CD4-positive, alpha-beta T cell (primary cell): ENCODE measurements around the gene SLIT1. TPM values are rescaled to one million over a fixed set of nuclear protein-coding genes. Genes with fewer than 3 reads are reported as not detected.

Source experiments
- ATAC-seq: fragments of 200-7000 bp; cut with Tn5 transposase; one replicate; pipeline ENCODE4 v1.10.0; 2022; ENCODE audit warnings: mild to moderate bottlenecking; ENCODE audit not compliant: poor library complexity
- CTCF ChIA-PET: fragments of 350-600 bp; sonication (Branson Sonifier 250); formaldehyde crosslinking; loops from one replicate; lab custom pipeline; 2021; ENCODE audit warnings: antibody characterized with exemption, inconsistent platforms; lab: Charles Lee
- POLR2A ChIA-PET: fragments of 350-600 bp; sonication (Branson Sonifier 250); formaldehyde crosslinking; loops from one replicate; lab custom pipeline; 2021; ENCODE audit warnings: antibody characterized with exemption, inconsistent platforms; lab: Charles Lee
- DNase-seq, 14 experiments: peaks; one replicate each; pipeline ENCODE4 v3.0.0-alpha.2; 2013 to 2020; ENCODE audit warnings: mixed read lengths in 2 of 14
- H3K27ac ChIP-seq, 2 donors: one replicate each; pipeline versions ENCODE4 v1.5.1 to v1.7.0; 2013; ENCODE audit warnings: low read length in 2 of 2, low read depth in 1 of 2, mild to moderate bottlenecking in 1 of 2
- H3K27me3 ChIP-seq, 2 experiments: 1 replicate in 1 of 2; 2 replicates in 1 of 2; pipeline versions ENCODE4 v1.6.1 to v1.7.0; 2013; ENCODE audit warnings: low read length in 2 of 2, control low read depth in 1 of 2, mild to moderate bottlenecking in 1 of 2, moderate library complexity in 1 of 2; ENCODE audit not compliant: insufficient read depth in 2 of 2, control insufficient read depth in 1 of 2
- H3K36me3 ChIP-seq: one replicate; pipeline ENCODE4 v1.6.1; 2013; ENCODE audit warnings: low read length, control low read depth; ENCODE audit not compliant: insufficient read depth
- H3K4me1 ChIP-seq: one replicate; pipeline ENCODE4 v1.6.1; 2013; ENCODE audit warnings: low read length, control low read depth; ENCODE audit not compliant: insufficient read depth
- H3K4me3 ChIP-seq: one replicate; pipeline ENCODE4 v1.5.1; 2013; ENCODE audit warnings: mild to moderate bottlenecking, low read length, moderate library complexity
- H3K9me3 ChIP-seq, 2 experiments: 1 replicate in 1 of 2; 2 replicates in 1 of 2; pipeline versions ENCODE4 v1.6.1 to v1.7.0; 2013; ENCODE audit warnings: low read length in 2 of 2, mild to moderate bottlenecking in 2 of 2, control low read depth in 1 of 2, moderate library complexity in 1 of 2; ENCODE audit not compliant: control insufficient read depth in 1 of 2, insufficient read depth in 1 of 2
- H3K27ac Mint-ChIP-seq: one replicate; pipeline ENCODE4 v1.8.0; 2020; ENCODE audit warnings: mixed read lengths
- H3K27me3 Mint-ChIP-seq: one replicate; pipeline ENCODE4 v1.8.0; 2021; ENCODE audit warnings: mixed read lengths
- H3K36me3 Mint-ChIP-seq: one replicate; pipeline ENCODE4 v1.8.0; 2021; ENCODE audit warnings: low read depth, mixed read lengths
- H3K4me1 Mint-ChIP-seq: one replicate; pipeline ENCODE4 v1.8.0; 2021; ENCODE audit warnings: low read depth, mixed read lengths
- H3K4me3 Mint-ChIP-seq: one replicate; pipeline ENCODE4 v1.8.0; 2020; ENCODE audit warnings: mild to moderate bottlenecking, mixed read lengths
- H3K9me3 Mint-ChIP-seq: one replicate; pipeline ENCODE4 v1.8.0; 2020; ENCODE audit warnings: mixed read lengths
- CTCF ChIP-seq: fragments of 200-600 bp; IDR thresholded peaks from one replicate; pipeline ENCODE4 v1.8.0; 2022; ENCODE audit warnings: antibody characterized with exemption, mild to moderate bottlenecking
- intact Hi-C, 2 experiments: fragments of 100-400 bp; cut with DNase I in 1 of 2; cut with micrococcal nuclease in 1 of 2; formaldehyde crosslinking; loops; one replicate each; pipeline versions ENCODE4 v1.15.1 to v1.9.0; 2023 to 2025; cut with DNase I, micrococcal nuclease
- total RNA-seq, 174 experiments: library from RNA in 2 of 174; stranded (reverse) in 2 of 174; gene quantifications; one replicate each; pipeline ENCODE4 v1.2.3 and lab custom pipeline; 2021 to 2026

Gene SLIT1
- total RNA-seq, 2 experiments from 2014 or later = 0.30 to 0.39 TPM

GRCh38 chr10:96964131-96964530, 221.6 kb downstream of the SLIT1 start:
- Histone ChIP-seq H3K4me1 (no peaks in the 10 kb centered on the region), H3K27me3 (no peaks in the 10 kb centered on the region), H3K36me3 (peaks cover 6% of the 10 kb centered on the region), H3K4me3 (no peak overlapping the region), H3K9me3 (no peaks in the 10 kb centered on the region), H3K27ac (no peak overlapping the region)
- TF ChIP-seq CTCF = no peak
- ChIA-PET CTCF (interaction anchor here (0.6 kb wide), 1 partner anchor 10 kb away, joined by 3 read pairs; no protein-coding TSS in a partner anchor), POLR2A (no interaction called here)
- Mint-ChIP-seq H3K36me3 (peaks cover 15% of the 10 kb centered on the region), H3K27me3 (no peaks in the 10 kb centered on the region), H3K27ac (no peak overlapping the region), H3K4me3 (no peak overlapping the region), H3K9me3 (no peaks in the 10 kb centered on the region), H3K4me1 (no peaks in the 10 kb centered on the region)
- intact Hi-C loops = no loop called here
- no peak for ATAC-seq
- DNase-seq = no peak

DNA sequence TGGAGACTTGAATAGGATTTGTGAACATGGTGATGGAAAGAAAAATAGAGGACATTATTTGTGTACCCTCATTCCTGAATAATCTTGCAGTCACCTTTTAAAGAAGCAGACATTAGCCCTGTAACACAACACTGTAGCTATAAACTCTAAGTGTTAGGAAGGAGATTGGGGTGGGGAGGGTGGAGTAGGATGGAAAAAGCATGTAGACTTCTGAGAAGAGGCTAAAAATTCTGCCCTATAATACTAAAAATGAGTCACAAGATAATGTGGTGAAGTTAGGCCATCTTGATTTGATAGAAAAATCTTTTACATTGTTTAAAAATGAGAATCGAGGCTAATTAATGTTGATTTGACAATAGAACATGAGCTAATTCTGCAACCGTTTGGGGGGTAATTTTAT, 224.9 kb downstream of the SLIT1 start:
- ATAC-seq = no peak
- H3K4me3 Mint-ChIP-seq = no peak overlapping the region
- H3K27ac ChIP-seq = no peak overlapping the region
- H3K27ac Mint-ChIP-seq = no peak overlapping the region
- H3K36me3 Mint-ChIP-seq = peaks cover 39% of the 10 kb centered on the region
- peaks cover 27% of the 10 kb centered on the region for H3K36me3 ChIP-seq
- no peaks in the 10 kb centered on the region for H3K4me1 Mint-ChIP-seq
- no peaks in the 10 kb centered on the region for H3K9me3 ChIP-seq
- H3K27me3 ChIP-seq = no peaks in the 10 kb centered on the region
- TF ChIP-seq CTCF = no peak
- ChIA-PET POLR2A (no interaction called here), CTCF (no interaction called here)
- DNase-seq = no peak
- no peaks in the 10 kb centered on the region for H3K27me3 Mint-ChIP-seq
- no peak overlapping the region for H3K4me3 ChIP-seq
- intact Hi-C loops = no loop called here
- no peaks in the 10 kb centered on the region for H3K4me1 ChIP-seq
- H3K9me3 Mint-ChIP-seq = no peaks in the 10 kb centered on the region

- intact Hi-C loops = no loop called here
- Mint-ChIP-seq H3K4me1 (no peaks in the 10 kb centered on the region), H3K9me3 (no peaks in the 10 kb centered on the region), H3K27ac (no peak overlapping the region), H3K36me3 (peaks cover 51% of the 10 kb centered on the region), H3K27me3 (no peaks in the 10 kb centered on the region), H3K4me3 (no peak overlapping the region)
- CTCF ChIA-PET = no interaction called here
- POLR2A ChIA-PET = no interaction called here
- Histone ChIP-seq H3K36me3 (peaks cover 38% of the 10 kb centered on the region), H3K27ac (no peak overlapping the region), H3K9me3 (no peaks in the 10 kb centered on the region), H3K27me3 (no peaks in the 10 kb centered on the region), H3K4me3 (no peak overlapping the region), H3K4me1 (no peaks in the 10 kb centered on the region)
- DNase-seq (no peak), ATAC-seq (no peak)
- no peak for TF ChIP-seq CTCF
Measured at GRCh38 chr10:96959733-96960132, 226.0 kb downstream of the SLIT1 start.
